Measurements from ENCODE around the gene SOCS3.

DNA sequence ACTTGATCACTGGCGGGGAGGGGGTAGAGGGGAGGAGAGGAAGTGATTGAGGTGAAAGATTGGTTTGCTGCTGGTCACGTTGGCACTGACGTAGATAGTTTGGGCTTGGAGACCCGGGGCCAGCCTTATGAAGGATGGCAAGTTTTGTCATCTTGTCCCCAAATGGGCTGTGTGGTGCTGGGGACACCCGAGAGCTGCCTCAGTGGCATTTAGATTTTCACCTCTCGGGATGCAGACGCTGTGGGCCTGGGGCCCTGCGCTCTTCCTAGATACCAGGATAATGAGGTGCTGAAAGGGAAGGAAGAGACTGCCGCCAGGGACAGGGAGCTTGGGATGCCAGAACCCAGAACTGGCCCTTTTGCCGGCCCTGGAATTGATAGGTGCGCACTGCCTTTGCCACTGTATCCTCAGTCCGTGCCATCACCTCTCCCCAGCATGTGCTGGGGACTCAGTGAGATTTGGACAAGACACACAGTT is 1.4 kb upstream of the SOCS3 start:
- TF ChIP-seq, protein P1, sequence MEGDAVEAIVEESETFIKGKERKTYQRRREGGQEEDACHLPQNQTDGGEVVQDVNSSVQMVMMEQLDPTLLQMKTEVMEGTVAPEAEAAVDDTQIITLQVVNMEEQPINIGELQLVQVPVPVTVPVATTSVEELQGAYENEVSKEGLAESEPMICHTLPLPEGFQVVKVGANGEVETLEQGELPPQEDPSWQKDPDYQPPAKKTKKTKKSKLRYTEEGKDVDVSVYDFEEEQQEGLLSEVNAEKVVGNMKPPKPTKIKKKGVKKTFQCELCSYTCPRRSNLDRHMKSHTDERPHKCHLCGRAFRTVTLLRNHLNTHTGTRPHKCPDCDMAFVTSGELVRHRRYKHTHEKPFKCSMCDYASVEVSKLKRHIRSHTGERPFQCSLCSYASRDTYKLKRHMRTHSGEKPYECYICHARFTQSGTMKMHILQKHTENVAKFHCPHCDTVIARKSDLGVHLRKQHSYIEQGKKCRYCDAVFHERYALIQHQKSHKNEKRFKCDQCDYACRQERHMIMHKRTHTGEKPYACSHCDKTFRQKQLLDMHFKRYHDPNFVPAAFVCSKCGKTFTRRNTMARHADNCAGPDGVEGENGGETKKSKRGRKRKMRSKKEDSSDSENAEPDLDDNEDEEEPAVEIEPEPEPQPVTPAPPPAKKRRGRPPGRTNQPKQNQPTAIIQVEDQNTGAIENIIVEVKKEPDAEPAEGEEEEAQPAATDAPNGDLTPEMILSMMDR (IDR thresholded peaks at IDR 0.05; ENCODE audit: low read depth, low read length, poor library complexity, severe bottlenecking), result no peak
- TF ChIP-seq EZH2phosphoT487 (IDR thresholded peaks at IDR 0.05; ENCODE audit: borderline replicate concordance, low read length), result no peak

Data from DOHH2 (cell line).